ENCODE results near the gene ZNF398.
"Not testable (repeated sequence)": the region's sequence is repeated elsewhere in the genome, so short reads cannot be mapped to it uniquely, and the experiment has no call there.

Gene ZNF398

GRCh38 chr7:149226366-149226765 is 79.1 kb downstream of the ZNF398 start:
- not testable (repeated sequence) for DNase-seq (ENCODE audit: low spot score)

DNA sequence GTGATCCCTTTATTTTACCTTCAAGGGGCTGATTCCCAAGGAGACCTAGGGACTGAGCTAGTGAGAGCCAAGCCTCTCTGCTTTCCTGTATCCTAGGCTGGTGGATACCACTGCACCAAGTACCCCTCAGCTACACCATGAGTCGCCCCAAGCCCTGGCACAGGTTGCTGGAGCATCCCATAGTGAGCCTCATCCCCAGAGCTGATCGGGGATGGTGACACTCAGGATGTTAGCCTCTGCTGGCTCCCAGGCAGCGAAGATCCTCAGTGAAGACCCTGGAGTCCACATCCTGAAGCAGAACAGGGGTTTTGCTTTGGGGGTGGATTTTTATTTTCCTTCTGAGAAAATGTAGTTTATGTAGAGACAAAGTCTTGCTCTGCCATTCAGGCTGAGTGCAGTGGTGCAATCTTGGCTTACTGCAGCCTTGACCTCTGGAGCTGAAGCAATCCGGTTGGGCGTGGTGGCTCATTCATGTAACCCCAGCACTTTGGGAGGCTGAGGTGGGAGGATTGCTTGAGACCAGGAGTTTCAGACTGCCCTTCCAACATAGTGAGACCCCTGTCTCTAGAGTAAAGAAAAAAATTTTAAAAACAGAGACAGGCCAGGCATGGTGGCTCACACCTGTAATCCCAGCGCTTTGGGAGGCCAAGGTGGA is 79.7 kb downstream of the ZNF398 start:
- no peak for DNase-seq (ENCODE audit: low spot score)

DNA sequence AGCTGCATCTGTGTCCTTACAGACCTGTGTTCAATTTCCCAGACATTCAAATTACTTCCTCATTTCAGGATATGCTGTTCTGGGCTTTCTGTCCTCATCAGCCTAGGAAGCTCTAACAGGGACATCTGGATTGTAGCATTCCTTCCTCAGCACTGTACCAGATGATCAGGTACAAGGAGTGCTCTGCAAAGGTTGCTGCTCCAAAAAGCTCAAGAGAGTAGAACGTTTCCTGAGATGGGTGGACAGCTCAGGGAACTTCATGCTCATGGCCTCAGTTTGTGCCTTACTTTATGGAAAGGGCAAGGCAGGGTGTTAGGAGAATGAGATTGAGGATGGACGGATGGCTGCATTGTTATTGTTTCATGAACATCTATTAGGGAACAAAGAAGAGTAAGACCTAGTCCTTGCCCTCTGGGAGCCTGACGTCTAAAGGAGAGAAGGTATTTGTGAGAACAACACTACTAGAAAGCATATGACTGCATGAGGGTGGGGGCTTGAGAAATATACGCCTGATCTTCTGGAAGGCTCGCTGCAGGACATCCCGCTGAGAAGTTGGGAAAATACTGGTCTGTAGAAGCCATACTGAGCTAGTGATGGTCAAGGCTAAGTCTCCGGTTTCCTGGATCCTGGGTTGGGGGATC is 81.7 kb downstream of the ZNF398 start:
- no peak for DNase-seq (ENCODE audit: low spot score)

- DNase-seq (ENCODE audit: low spot score): no peak
Observed at GRCh38 chr7:149229526-149229925, 82.3 kb downstream of the ZNF398 start.

DNA sequence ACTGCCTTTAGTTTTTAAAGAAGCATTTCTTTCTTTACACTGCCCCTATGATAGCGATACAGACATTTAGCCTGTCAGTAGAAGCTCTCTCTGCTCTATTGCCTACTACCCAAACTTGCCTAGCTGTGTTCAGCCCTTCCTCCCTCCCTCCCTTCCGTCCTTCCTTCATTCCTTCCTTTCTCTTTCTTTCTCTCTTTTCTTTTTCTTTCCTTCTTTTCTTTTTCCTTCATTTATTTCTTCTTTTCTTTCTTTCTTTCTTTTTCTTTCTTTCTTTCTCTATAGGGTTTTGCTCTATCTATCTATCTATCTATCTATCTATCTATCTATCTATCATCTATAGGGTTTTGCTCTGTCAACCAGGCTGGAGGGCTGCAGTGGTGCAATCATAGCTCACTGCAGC is 85.1 kb downstream of the ZNF398 start:
- DNase-seq (ENCODE audit: low spot score): no peak

All from globus pallidus (tissue), 1 donor.